Endothelial cell (in vitro differentiated cells): ENCODE data around the gene SLC43A3. TPM values are rescaled to one million over a fixed set of nuclear protein-coding genes. Genes with fewer than 3 reads are reported as not detected.

Experiments
- DNase-seq: peaks from one replicate; pipeline ENCODE4 v3.0.0; 2021; ENCODE audit warnings: low spot score
- H3K27ac Mint-ChIP-seq: one replicate; pipeline ENCODE4 v1.8.0; 2021; ENCODE audit warnings: mixed read lengths, inconsistent platforms; ENCODE audit not compliant: unreplicated experiment
- H3K27me3 Mint-ChIP-seq: one replicate; pipeline ENCODE4 v1.8.0; 2021; ENCODE audit warnings: mild to moderate bottlenecking, moderate library complexity, mixed read lengths, inconsistent platforms; ENCODE audit not compliant: unreplicated experiment
- H3K36me3 Mint-ChIP-seq: one replicate; pipeline ENCODE4 v1.8.0; 2021; ENCODE audit warnings: mild to moderate bottlenecking, low read depth, mixed read lengths, inconsistent platforms; ENCODE audit not compliant: unreplicated experiment
- H3K4me1 Mint-ChIP-seq: one replicate; pipeline ENCODE4 v1.8.0; 2021; ENCODE audit warnings: mild to moderate bottlenecking, mixed read lengths, inconsistent platforms; ENCODE audit not compliant: unreplicated experiment
- H3K4me3 Mint-ChIP-seq: one replicate; pipeline ENCODE4 v1.8.0; 2021; ENCODE audit warnings: mild to moderate bottlenecking, mixed read lengths, inconsistent platforms; ENCODE audit not compliant: unreplicated experiment
- H3K9me3 Mint-ChIP-seq: one replicate; pipeline ENCODE4 v1.8.0; 2021; ENCODE audit warnings: mixed read lengths, inconsistent platforms; ENCODE audit not compliant: unreplicated experiment
- CTCF ChIP-seq: fragments of 200-600 bp; sonication (generic); IDR thresholded peaks from one replicate; pipeline ENCODE4 v1.5.0; 2021; ENCODE audit warnings: antibody characterized with exemption; ENCODE audit not compliant: unreplicated experiment
- total RNA-seq: library from RNA; stranded (reverse); fragmentation: NEBNext Ultra II Directional; extraction: Animal tissue kit (Norgen Biotek cat#: 25700); gene quantifications from one replicate; pipeline ENCODE4 v1.2.1, GENCODE V29; 2021; ENCODE audit not compliant: unreplicated experiment

The SLC43A3 gene
- total RNA-seq, 1 donor from 2014 or later, result 17.5 TPM

- peaks cover 7% of the 10 kb centered on the region for H3K4me1 Mint-ChIP-seq
These were observed 41.4 kb upstream of the SLC43A3 start for GRCh38 chr11:57468276-57468675.

GRCh38 chr11:57467508-57468157 lies 40.7 kb upstream of the SLC43A3 start:
- no peak for DNase-seq
- H3K36me3 Mint-ChIP-seq, result no peaks in the 10 kb centered on the region
- no peak overlapping the region for H3K27ac Mint-ChIP-seq
- peaks cover 17% of the 10 kb centered on the region for H3K27me3 Mint-ChIP-seq
- no peaks in the 10 kb centered on the region for H3K9me3 Mint-ChIP-seq
- no peak overlapping the region for H3K4me3 Mint-ChIP-seq
- peaks cover 2% of the 10 kb centered on the region for H3K4me1 Mint-ChIP-seq
- TF ChIP-seq CTCF, result no peak

More at GRCh38 chr11:57468276-57468675, 41.4 kb upstream of the SLC43A3 start:
- no peaks in the 10 kb centered on the region for H3K36me3 Mint-ChIP-seq
- H3K27me3 Mint-ChIP-seq, result peaks cover 12% of the 10 kb centered on the region
- no peak for DNase-seq
- no peak overlapping the region for H3K4me3 Mint-ChIP-seq
- TF ChIP-seq CTCF, result no peak
- H3K27ac Mint-ChIP-seq, result no peak overlapping the region
- H3K9me3 Mint-ChIP-seq, result no peaks in the 10 kb centered on the region

GRCh38 chr11:57466680-57467079 lies 39.8 kb upstream of the SLC43A3 start:
- Mint-ChIP-seq H3K36me3 (no peaks in the 10 kb centered on the region), H3K4me1 (peaks cover 2% of the 10 kb centered on the region), H3K27ac (no peak overlapping the region), H3K4me3 (no peak overlapping the region), H3K9me3 (no peaks in the 10 kb centered on the region), H3K27me3 (peaks cover 13% of the 10 kb centered on the region)
- no peak for DNase-seq
- TF ChIP-seq CTCF, result no peak

GRCh38 chr11:57464539-57465181 lies 37.7 kb upstream of the SLC43A3 start:
- H3K27ac Mint-ChIP-seq, result no peak overlapping the region

More at GRCh38 chr11:57464539-57465181, 37.7 kb upstream of the SLC43A3 start:
- no peak for TF ChIP-seq CTCF
- Mint-ChIP-seq H3K9me3 (no peaks in the 10 kb centered on the region), H3K36me3 (no peaks in the 10 kb centered on the region), H3K27me3 (peaks cover 24% of the 10 kb centered on the region), H3K4me1 (peaks cover 6% of the 10 kb centered on the region), H3K4me3 (no peak overlapping the region)
- DNase-seq, result no peak
